ENCODE results near the gene ADAM30.
"Not testable (repeated sequence)": the region's sequence is repeated elsewhere in the genome, so short reads cannot be mapped to it uniquely, and the experiment has no call there.

The ADAM30 gene

GRCh38 chr1:119873135-119874015, 22.9 kb downstream of the ADAM30 start:
- peak; percentile 69 for DNase-seq (ENCODE audit: low spot score)

- no peak for DNase-seq (ENCODE audit: low spot score)
Observed at GRCh38 chr1:119871881-119872280, 24.4 kb downstream of the ADAM30 start.

- peak; percentile 90 for DNase-seq (ENCODE audit: low spot score)
Observed at GRCh38 chr1:119870917-119871596, 25.3 kb downstream of the ADAM30 start.

- no peak for DNase-seq (ENCODE audit: low spot score)
Observed at GRCh38 chr1:119869995-119870394, 26.3 kb downstream of the ADAM30 start.

GRCh38 chr1:119868176-119868575, 28.1 kb downstream of the ADAM30 start:
- no peak for DNase-seq (ENCODE audit: low spot score)

GRCh38 chr1:119866451-119866850, 29.9 kb downstream of the ADAM30 start:
- no peak for DNase-seq (ENCODE audit: low spot score)

- DNase-seq (ENCODE audit: low spot score), result peak; percentile 26
Observed at GRCh38 chr1:119865627-119866026, 30.7 kb downstream of the ADAM30 start.

- DNase-seq (ENCODE audit: low spot score), result no peak
Observed at GRCh38 chr1:119862276-119862675, 34.0 kb downstream of the ADAM30 start.

- DNase-seq (ENCODE audit: low spot score), result no peak
Observed at GRCh38 chr1:119861547-119861946, 34.8 kb downstream of the ADAM30 start.

- peak; percentile 76 for DNase-seq (ENCODE audit: low spot score)
Observed at GRCh38 chr1:119859647-119860046, 36.7 kb downstream of the ADAM30 start.

- DNase-seq (ENCODE audit: low spot score), result not testable (repeated sequence)
Observed at GRCh38 chr1:119858556-119859214, 37.6 kb downstream of the ADAM30 start.

GRCh38 chr1:119858126-119858525, 38.2 kb downstream of the ADAM30 start:
- DNase-seq (ENCODE audit: low spot score), result no peak

- no peak for DNase-seq (ENCODE audit: low spot score)
Observed at GRCh38 chr1:119853155-119853554, 43.2 kb downstream of the ADAM30 start.

GRCh38 chr1:119844206-119844605, 52.1 kb downstream of the ADAM30 start:
- DNase-seq (ENCODE audit: low spot score), result not testable (repeated sequence)
